HEK293T (cell line): ENCODE data around the gene PHC2.

Experiments used
- CTCF ChIA-PET: fragments of 350-600 bp; formaldehyde crosslinking; extraction: SDS; loops from one replicate; lab custom pipeline; 2021; ENCODE audit warnings: antibody characterized with exemption, inconsistent platforms; lab: Yijun Ruan, JAX
- POLR2A ChIA-PET: fragments of 350-600 bp; formaldehyde crosslinking; extraction: SDS; loops from one replicate; lab custom pipeline; 2020; ENCODE audit warnings: antibody characterized with exemption, inconsistent platforms; lab: Yijun Ruan, JAX
- DNase-seq: peaks from one replicate; pipeline ENCODE4 v3.0.0; 2012; ENCODE audit warnings: mixed read lengths; ENCODE audit errors: extremely low spot score
- ARNT ChIP-seq: fragments of 450-650 bp; IDR thresholded peaks from 2 replicates; pipeline ENCODE4 v1.6.1; 2017; ENCODE audit warnings: mild to moderate bottlenecking
- BHLHE40 ChIP-seq: fragments of 450-650 bp; IDR thresholded peaks from 2 replicates; pipeline ENCODE4 v1.6.1; 2016; ENCODE audit warnings: mild to moderate bottlenecking, moderate library complexity, borderline replicate concordance
- CTBP1 ChIP-seq: fragments of 450-650 bp; IDR thresholded peaks from 2 replicates; pipeline ENCODE4 v1.6.1; 2016; ENCODE audit warnings: borderline replicate concordance
- ELF4 ChIP-seq: fragments of 450-650 bp; IDR thresholded peaks from 2 replicates; pipeline ENCODE4 v1.6.1; 2017; ENCODE audit warnings: antibody characterized with exemption
- FOXA1 ChIP-seq: fragments of 450-650 bp; IDR thresholded peaks from 2 replicates; pipeline ENCODE4 v1.6.1; 2016; ENCODE audit warnings: mild to moderate bottlenecking
- FOXK2 ChIP-seq: fragments of 450-650 bp; IDR thresholded peaks from 2 replicates; pipeline ENCODE4 v1.6.1; 2016; ENCODE audit warnings: mild to moderate bottlenecking
- FOXM1 ChIP-seq: fragments of 450-650 bp; IDR thresholded peaks from 2 replicates; pipeline ENCODE4 v1.6.1; 2017; ENCODE audit warnings: mild to moderate bottlenecking, borderline replicate concordance
- HDGF ChIP-seq: fragments of 450-650 bp; IDR thresholded peaks from 2 replicates; pipeline ENCODE4 v1.6.1; 2017; ENCODE audit warnings: antibody characterized with exemption, borderline replicate concordance
- L3MBTL2 ChIP-seq: fragments of 450-650 bp; conservative IDR thresholded peaks from 2 replicates; pipeline ENCODE4 v1.6.1; 2016; ENCODE audit warnings: mild to moderate bottlenecking
- LEF1 ChIP-seq: fragments of 450-650 bp; IDR thresholded peaks from 2 replicates; pipeline ENCODE4 v1.6.1; 2017; ENCODE audit warnings: mild to moderate bottlenecking, borderline replicate concordance
- NFRKB ChIP-seq: fragments of 450-650 bp; IDR thresholded peaks from 2 replicates; pipeline ENCODE4 v1.6.1; 2016; ENCODE audit warnings: mild to moderate bottlenecking, moderate library complexity
- SP1 ChIP-seq: fragments of 450-650 bp; IDR thresholded peaks from 2 replicates; pipeline ENCODE4 v1.6.1; 2017
- SUZ12 ChIP-seq: fragments of 450-650 bp; IDR thresholded peaks from 2 replicates; pipeline ENCODE4 v1.6.1; 2016; ENCODE audit warnings: mild to moderate bottlenecking
- TARDBP ChIP-seq: fragments of 450-650 bp; IDR thresholded peaks from 2 replicates; pipeline ENCODE4 v1.6.1; 2016
- ZNF384 ChIP-seq: fragments of 450-650 bp; IDR thresholded peaks from 2 replicates; pipeline ENCODE4 v1.6.1; 2016
- TF ChIP-seq, protein P1 (sequence below): fragments of 450-650 bp; IDR thresholded peaks from 2 replicates; pipeline ENCODE4 v1.6.1; 2016

The PHC2 gene

GRCh38 chr1:33390542-33390941, 40.4 kb downstream of the PHC2 start:
- CTCF ChIA-PET = no interaction called here
- POLR2A ChIA-PET = no interaction called here
- TF ChIP-seq SP1 (no peak), L3MBTL2 (no peak), FOXM1 (no peak), TARDBP (no peak), FOXK2 (no peak), LEF1 (no peak), FOXA1 (no peak), ZNF384 (no peak), BHLHE40 (no peak), CTBP1 (no peak), SUZ12 (no peak), ELF4 (no peak)
- TF ChIP-seq, protein P1, sequence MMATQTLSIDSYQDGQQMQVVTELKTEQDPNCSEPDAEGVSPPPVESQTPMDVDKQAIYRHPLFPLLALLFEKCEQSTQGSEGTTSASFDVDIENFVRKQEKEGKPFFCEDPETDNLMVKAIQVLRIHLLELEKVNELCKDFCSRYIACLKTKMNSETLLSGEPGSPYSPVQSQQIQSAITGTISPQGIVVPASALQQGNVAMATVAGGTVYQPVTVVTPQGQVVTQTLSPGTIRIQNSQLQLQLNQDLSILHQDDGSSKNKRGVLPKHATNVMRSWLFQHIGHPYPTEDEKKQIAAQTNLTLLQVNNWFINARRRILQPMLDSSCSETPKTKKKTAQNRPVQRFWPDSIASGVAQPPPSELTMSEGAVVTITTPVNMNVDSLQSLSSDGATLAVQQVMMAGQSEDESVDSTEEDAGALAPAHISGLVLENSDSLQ = no peak
- no peak for DNase-seq

GRCh38 chr1:33388805-33389771, 41.8 kb downstream of the PHC2 start:
- DNase-seq = no peak
- ChIA-PET CTCF (no interaction called here), POLR2A (no interaction called here)
- TF ChIP-seq ZNF384 (no peak), HDGF (no peak), ARNT (no peak), SP1 (no peak)

GRCh38 chr1:33387625-33388024, 43.3 kb downstream of the PHC2 start:
- ChIA-PET POLR2A (no interaction called here), CTCF (interaction anchor here (0.6 kb wide), 1 partner anchor 71 kb away, joined by 3 read pairs; no protein-coding TSS in a partner anchor)
- DNase-seq = no peak
- no peak for TF ChIP-seq CTBP1

DNA sequence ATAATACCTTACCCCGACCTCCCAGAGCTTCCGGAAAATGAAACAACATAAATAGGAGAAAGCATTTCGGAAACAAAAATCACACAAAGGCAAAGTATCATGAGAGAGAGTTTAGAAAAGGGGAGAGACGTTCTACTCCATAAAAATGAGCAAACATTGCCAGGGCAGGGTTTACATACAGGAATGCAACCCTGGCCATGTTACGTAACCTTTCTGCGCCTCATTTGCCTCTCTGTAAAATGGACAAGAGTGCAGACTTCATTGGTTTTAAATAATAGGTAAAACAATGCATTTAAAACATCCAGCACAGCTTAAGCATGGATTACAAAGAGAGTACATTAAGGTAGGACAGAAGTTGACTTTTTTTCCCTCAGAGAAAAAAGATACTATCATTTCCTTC, 45.6 kb downstream of the PHC2 start:
- DNase-seq = no peak
- ChIA-PET CTCF (no interaction called here), POLR2A (no interaction called here)
- no peak for TF ChIP-seq SUZ12
- no peak for TF ChIP-seq CTBP1
- TF ChIP-seq SP1 = no peak
- no peak for TF ChIP-seq FOXM1
- no peak for TF ChIP-seq LEF1
- no peak for TF ChIP-seq NFRKB
- TF ChIP-seq, protein P1 = no peak
- no peak for TF ChIP-seq HDGF
- TF ChIP-seq ZNF384 = no peak
- no peak for TF ChIP-seq FOXK2
- TF ChIP-seq ELF4 = no peak
- no peak for TF ChIP-seq TARDBP
- no peak for TF ChIP-seq FOXA1
- TF ChIP-seq BHLHE40 = no peak
- TF ChIP-seq L3MBTL2 = no peak
- no peak for TF ChIP-seq ARNT

GRCh38 chr1:33384040-33384812, 46.7 kb downstream of the PHC2 start:
- ChIA-PET CTCF (interaction anchor here (0.6 to 0.7 kb wide), 2 partner anchors 20 to 84 kb away, joined by 3 to 5 read pairs; no protein-coding TSS in a partner anchor), POLR2A (no interaction called here)
- DNase-seq = no peak
- TF ChIP-seq BHLHE40 (no peak), TARDBP (no peak), FOXK2 (no peak), L3MBTL2 (no peak; the same call in 1 of the 2 replicates), ZNF384 (no peak), HDGF (no peak), CTBP1 (no peak), FOXM1 (no peak)
- TF ChIP-seq, protein P1 = no peak

DNA sequence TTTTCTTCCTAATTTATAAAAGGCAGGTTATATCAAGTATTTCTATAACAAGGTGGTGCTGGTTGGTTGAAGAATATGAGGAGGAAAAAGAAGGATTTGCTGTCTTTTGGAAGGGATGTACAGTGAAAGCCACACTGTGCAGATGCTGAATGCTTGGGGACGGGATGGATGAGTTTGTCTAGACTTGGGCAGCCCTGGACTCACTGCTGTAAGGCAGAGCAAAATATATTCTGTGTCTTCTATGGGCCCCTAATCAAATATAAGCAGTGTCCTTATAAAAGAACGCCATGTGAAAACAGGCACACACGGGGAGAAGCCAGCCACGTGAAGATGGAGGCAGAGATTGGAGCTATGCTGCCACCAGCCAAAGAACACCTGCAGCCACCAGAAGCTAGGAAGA, 47.4 kb downstream of the PHC2 start:
- ChIA-PET POLR2A (no interaction called here), CTCF (no interaction called here)
- DNase-seq = no peak
- TF ChIP-seq SP1 (no peak), FOXA1 (no peak), ELF4 (no peak), CTBP1 (no peak), ARNT (no peak), LEF1 (no peak), TARDBP (no peak), HDGF (no peak)
